Parathyroid adenoma (tissue), 2 donors: ENCODE data around the gene TUBGCP3.

Experiments
- H2AFZ ChIP-seq: fragments of 300-600 bp; sonication (generic); one replicate; pipeline ENCODE4 v1.7.0; 2017; ENCODE audit warnings: antibody characterized with exemption, mild to moderate bottlenecking
- H3K27ac ChIP-seq: fragments of 300-600 bp; sonication (generic); one replicate; pipeline ENCODE4 v1.7.0; 2017
- H3K27me3 ChIP-seq: fragments of 300-600 bp; sonication (generic); one replicate; pipeline ENCODE4 v1.7.0; 2017; ENCODE audit warnings: low read length; ENCODE audit not compliant: control insufficient read depth, insufficient read depth
- H3K36me3 ChIP-seq: fragments of 300-600 bp; sonication (generic); one replicate; pipeline ENCODE4 v1.7.0; 2017; ENCODE audit warnings: low read length; ENCODE audit not compliant: control insufficient read depth, insufficient read depth
- H3K4me1 ChIP-seq: fragments of 300-600 bp; sonication (generic); one replicate; pipeline ENCODE4 v1.7.0; 2017; ENCODE audit warnings: control low read depth
- H3K4me2 ChIP-seq: fragments of 300-600 bp; sonication (generic); one replicate; pipeline ENCODE4 v1.7.0; 2017; ENCODE audit warnings: low read length
- H3K4me3 ChIP-seq: fragments of 300-600 bp; sonication (generic); one replicate; pipeline ENCODE4 v1.7.0; 2017; ENCODE audit warnings: low read depth, low read length
- H3K79me2 ChIP-seq: fragments of 300-600 bp; sonication (generic); one replicate; pipeline ENCODE4 v1.7.0; 2017; ENCODE audit warnings: control low read depth
- H3K9ac ChIP-seq: fragments of 300-600 bp; sonication (generic); one replicate; pipeline ENCODE4 v1.7.0; 2017; ENCODE audit warnings: mild to moderate bottlenecking
- H3K9me3 ChIP-seq: fragments of 300-600 bp; sonication (generic); one replicate; pipeline ENCODE4 v1.7.0; 2017; ENCODE audit warnings: low read length; ENCODE audit not compliant: control insufficient read depth
- CTCF ChIP-seq: fragments of 300-600 bp; sonication (generic); IDR thresholded peaks from one replicate; pipeline ENCODE4 v1.7.0; 2017; ENCODE audit warnings: antibody characterized with exemption, mild to moderate bottlenecking
- donor health status: primary hyperparathyroidism.

The TUBGCP3 gene

GRCh38 chr13:112453207-112453829 is 134.6 kb downstream of the TUBGCP3 start:
- Histone ChIP-seq H2AFZ (no peak overlapping the region), H3K27ac (no peak overlapping the region), H3K79me2 (no peaks in the 10 kb centered on the region), H3K36me3 (no peaks in the 10 kb centered on the region), H3K9ac (no peak overlapping the region), H3K9me3 (no peaks in the 10 kb centered on the region), H3K4me3 (no peak overlapping the region), H3K27me3 (no peaks in the 10 kb centered on the region), H3K4me1 (no peaks in the 10 kb centered on the region), H3K4me2 (no peak overlapping the region)
- TF ChIP-seq CTCF = no peak

GRCh38 chr13:112452380-112453206 is 135.4 kb downstream of the TUBGCP3 start:
- Histone ChIP-seq H3K4me2 (no peak overlapping the region), H3K27me3 (no peaks in the 10 kb centered on the region), H3K27ac (no peak overlapping the region), H3K4me3 (no peak overlapping the region), H3K79me2 (no peaks in the 10 kb centered on the region), H3K9ac (no peak overlapping the region), H3K36me3 (no peaks in the 10 kb centered on the region), H2AFZ (no peak overlapping the region), H3K9me3 (no peaks in the 10 kb centered on the region), H3K4me1 (no peaks in the 10 kb centered on the region)
- TF ChIP-seq CTCF = no peak

GRCh38 chr13:112451512-112452379 is 136.2 kb downstream of the TUBGCP3 start:
- H3K79me2 ChIP-seq = no peaks in the 10 kb centered on the region
- H3K27ac ChIP-seq = no peak overlapping the region
- H3K4me2 ChIP-seq = no peak overlapping the region
- no peak overlapping the region for H3K9ac ChIP-seq
- H3K4me3 ChIP-seq = no peak overlapping the region
- H3K9me3 ChIP-seq = no peaks in the 10 kb centered on the region
- no peaks in the 10 kb centered on the region for H3K4me1 ChIP-seq
- TF ChIP-seq CTCF = no peak
- no peak overlapping the region for H2AFZ ChIP-seq
- no peaks in the 10 kb centered on the region for H3K27me3 ChIP-seq
- H3K36me3 ChIP-seq = no peaks in the 10 kb centered on the region

GRCh38 chr13:112450904-112451240 is 137.1 kb downstream of the TUBGCP3 start:
- H3K79me2 ChIP-seq = no peaks in the 10 kb centered on the region
- no peak overlapping the region for H3K9ac ChIP-seq
- no peaks in the 10 kb centered on the region for H3K27me3 ChIP-seq
- no peak overlapping the region for H3K4me2 ChIP-seq
- H3K36me3 ChIP-seq = no peaks in the 10 kb centered on the region
- H3K27ac ChIP-seq = no peak overlapping the region
- no peak for TF ChIP-seq CTCF
- H3K9me3 ChIP-seq = no peaks in the 10 kb centered on the region
- no peak overlapping the region for H2AFZ ChIP-seq
- H3K4me1 ChIP-seq = no peaks in the 10 kb centered on the region
- H3K4me3 ChIP-seq = no peak overlapping the region
